ENCODE results near the gene FAM181A.

The FAM181A gene

DNA sequence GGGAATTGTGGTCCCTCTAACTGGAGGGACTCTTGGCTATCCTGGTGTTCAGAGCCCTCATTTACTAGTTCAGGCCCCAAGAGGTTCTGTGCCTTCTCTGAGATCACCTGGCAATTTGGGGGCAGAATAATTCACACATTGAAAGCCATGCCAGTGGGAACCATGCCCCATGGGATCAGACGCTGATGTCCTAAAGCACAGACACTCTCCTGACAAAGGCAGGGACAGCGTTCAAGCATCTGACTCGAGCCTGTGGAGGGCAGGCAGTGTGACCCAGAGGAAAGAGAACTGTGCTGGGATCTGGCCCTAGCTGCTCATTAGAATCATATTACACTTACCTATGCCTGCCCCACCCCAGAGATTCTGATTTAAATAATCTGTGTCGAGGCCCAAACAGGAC lies 51.6 kb downstream of the FAM181A start:
- no peak for DNase-seq (ENCODE audit: low spot score)

Measured in CD4-positive, alpha-beta T cell treated with Interleukin-2 at 100 ng/mL for 4 hours (primary cell).